Choroid plexus epithelial cell (primary cell): ENCODE data around the gene RGS10.

Source experiments
- DNase-seq: peaks from one replicate; pipeline ENCODE4 v3.0.0-alpha.2; 2010; ENCODE audit warnings: low read depth
- H3K4me3 ChIP-seq: 2 replicates; pipeline ENCODE4 v1.5.1; 2011; ENCODE audit warnings: low read depth, mild to moderate bottlenecking, control low read depth, low read length, moderate library complexity
- TF ChIP-seq, protein P1 (sequence below): conservative IDR thresholded peaks from 2 replicates; pipeline ENCODE4 v1.5.1; 2011; ENCODE audit warnings: low read depth, mild to moderate bottlenecking, control low read depth, inconsistent platforms, low read length, moderate library complexity

The RGS10 gene

DNA sequence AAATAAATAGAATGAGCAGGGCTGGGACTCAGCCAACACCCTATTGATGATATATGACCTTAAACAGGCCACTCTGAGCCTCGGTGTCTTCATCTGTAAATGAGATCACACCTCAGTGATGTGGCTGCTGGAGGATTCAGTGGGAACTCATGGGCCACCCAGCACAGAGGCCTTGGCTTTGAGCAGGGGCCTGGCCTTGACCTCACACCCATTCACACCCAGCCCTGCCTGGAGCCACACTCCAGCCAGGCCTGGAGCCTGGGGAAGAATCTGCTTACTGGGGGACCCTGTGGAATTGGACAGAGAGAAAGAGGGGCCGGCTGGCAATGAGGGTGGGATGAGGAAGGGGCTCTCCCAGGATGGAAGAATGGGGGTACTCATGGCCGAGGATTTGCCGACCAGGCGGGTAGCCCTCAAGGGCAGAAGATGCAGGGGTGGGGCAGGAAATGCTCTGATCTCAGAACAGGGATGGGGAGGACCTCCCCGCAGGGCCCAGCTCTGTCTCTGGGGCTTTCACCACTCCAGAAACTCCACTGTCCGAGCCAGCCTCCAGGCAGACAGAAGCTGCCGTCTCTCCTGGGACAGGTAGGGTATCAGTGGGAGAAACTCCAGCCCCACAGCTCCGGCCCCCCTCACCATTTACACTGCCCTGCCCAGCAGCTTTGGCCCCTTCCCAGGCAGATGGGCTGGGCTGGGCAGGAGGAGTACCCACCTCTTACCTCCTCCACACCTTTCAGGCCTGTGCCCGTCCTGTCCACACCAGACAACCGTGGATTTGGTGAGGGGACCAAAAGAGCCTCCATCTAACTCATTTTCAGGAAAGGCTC, 81.9 kb downstream of the RGS10 start:
- H3K4me3 ChIP-seq: no peak overlapping the region
- no peak for DNase-seq
- TF ChIP-seq, protein P1, sequence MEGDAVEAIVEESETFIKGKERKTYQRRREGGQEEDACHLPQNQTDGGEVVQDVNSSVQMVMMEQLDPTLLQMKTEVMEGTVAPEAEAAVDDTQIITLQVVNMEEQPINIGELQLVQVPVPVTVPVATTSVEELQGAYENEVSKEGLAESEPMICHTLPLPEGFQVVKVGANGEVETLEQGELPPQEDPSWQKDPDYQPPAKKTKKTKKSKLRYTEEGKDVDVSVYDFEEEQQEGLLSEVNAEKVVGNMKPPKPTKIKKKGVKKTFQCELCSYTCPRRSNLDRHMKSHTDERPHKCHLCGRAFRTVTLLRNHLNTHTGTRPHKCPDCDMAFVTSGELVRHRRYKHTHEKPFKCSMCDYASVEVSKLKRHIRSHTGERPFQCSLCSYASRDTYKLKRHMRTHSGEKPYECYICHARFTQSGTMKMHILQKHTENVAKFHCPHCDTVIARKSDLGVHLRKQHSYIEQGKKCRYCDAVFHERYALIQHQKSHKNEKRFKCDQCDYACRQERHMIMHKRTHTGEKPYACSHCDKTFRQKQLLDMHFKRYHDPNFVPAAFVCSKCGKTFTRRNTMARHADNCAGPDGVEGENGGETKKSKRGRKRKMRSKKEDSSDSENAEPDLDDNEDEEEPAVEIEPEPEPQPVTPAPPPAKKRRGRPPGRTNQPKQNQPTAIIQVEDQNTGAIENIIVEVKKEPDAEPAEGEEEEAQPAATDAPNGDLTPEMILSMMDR: no peak

DNA sequence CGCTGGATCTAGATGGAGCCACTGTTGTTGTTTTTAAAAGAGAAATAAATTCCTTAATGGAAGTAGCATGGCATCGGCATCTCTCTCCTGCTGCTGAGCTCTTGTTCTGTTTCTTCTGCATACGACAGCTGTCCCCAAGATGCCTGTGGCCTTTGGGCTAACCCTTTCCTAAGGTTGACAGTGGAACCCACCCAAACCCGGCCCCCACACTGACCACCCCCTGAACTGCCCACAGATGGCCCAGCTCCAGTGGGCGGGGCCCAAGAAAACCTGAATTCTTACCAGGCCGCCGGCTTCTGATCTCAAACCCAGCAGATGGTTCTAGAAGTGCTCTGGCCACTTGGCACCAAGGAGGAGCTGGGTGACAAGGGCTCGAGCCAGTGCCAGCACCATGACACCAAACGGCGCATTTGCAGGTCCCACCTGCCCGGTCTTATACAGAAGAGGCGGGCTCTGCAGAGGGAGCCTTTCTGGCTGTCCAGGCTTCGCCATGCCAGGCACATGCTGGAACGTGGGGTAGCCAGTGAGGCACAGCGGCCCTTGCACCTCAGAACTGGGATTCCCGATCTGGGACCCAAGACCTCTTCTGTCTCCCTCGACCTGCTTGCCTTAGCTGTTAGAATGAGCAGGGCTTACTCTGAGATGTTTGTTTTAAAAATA, 82.7 kb downstream of the RGS10 start:
- TF ChIP-seq, protein P1: no peak
- no peak for DNase-seq
- H3K4me3 ChIP-seq: no peak overlapping the region

DNA sequence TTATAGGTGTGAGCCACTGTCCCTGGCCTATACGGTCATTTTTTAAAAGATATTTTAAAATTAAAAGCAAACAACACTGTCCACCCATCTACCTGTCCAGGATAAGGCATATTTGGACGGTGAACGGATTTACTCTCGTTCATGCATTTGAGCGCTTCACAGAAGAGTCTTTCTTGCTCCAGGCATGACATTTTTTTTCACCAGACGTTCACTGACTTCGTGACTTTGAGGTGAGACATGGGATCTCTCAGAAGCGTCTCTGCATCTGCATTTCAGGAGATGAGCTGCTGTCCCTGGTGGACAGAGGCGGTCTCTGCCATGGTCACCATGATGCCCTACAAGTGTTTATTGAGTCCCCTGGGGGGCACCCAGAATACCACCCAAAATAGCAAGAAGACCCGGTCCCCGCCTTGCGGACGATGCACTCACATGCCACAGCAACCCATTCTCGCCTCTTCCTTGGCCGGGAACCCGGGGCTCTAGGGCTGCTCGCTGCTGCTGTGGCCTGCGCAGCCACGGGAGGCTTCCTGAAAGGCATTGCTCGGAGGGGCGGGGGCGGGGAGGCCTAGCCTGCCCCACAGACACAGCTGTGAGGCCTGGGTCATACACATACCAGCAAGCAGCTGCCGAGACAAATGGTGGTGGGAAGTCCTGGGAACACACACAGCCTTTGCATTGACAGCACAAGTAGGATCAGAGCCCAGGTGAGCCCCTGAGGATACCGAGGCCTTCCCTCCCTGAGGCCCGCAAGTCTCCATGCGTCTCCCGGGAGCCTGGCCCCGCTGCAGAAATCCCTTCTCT, 84.4 kb downstream of the RGS10 start:
- no peak overlapping the region for H3K4me3 ChIP-seq
- DNase-seq: no peak
- TF ChIP-seq, protein P1: no peak

DNA sequence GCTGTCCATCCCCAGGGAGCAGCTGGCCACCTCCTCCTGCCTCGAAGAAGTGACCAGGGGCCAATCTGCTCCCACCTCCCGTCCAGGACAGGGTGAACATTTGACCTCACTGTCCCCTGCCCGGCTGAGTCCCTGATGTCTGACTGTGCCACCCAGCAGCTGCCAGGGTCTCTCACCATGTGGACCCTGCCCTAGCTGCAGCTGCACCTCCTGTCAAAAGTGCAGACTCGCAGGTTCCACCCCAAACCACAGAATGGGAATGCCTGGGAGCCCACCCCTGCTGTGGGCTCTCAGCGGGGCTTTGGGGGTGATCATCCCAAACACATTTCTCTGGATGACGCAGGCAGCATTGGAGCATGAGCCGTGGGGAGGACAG, 86.1 kb downstream of the RGS10 start:
- H3K4me3 ChIP-seq: no peak overlapping the region
- TF ChIP-seq, protein P1: no peak
- no peak for DNase-seq

DNA sequence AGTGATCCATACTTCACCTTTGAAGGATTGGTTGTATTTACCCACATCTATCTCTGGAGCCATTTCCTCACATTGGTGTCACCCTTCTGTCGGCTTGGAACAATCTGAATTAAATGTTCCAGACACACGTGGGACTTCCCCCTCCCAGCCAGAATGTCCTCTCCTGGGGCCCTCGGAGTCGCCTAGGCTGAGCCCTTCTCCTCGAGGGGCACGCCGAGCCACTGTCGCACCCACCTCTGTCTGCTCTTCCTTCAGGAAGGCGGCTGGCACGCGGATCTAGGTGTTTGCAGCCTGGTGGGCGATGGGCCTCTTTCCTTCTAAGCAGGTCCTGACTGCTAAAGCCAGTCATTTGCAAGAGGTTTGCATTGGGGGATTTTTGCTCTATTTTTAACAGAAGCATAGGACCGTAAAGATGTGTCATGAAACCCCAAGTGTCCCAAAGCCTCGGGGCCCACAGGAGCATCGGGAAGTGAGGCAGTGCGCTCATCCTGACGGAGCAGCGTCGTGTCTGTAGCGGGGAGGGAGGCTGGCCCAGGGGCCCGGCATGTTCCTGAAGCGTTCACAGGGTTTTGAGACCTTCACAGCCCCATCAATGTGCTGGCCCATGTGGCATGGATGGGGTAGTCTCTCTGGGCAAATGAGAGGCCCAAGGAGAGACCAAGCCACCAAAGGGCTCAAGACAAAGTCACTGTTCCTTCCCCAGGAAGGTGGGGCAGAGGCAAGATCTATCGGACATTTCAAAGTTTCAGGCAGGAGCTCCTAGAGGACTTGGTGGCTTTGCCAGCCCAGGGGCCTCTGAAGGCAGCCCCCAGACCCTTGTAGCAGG, 86.7 kb downstream of the RGS10 start:
- DNase-seq: no peak
- TF ChIP-seq, protein P1: no peak
- no peak overlapping the region for H3K4me3 ChIP-seq

DNA sequence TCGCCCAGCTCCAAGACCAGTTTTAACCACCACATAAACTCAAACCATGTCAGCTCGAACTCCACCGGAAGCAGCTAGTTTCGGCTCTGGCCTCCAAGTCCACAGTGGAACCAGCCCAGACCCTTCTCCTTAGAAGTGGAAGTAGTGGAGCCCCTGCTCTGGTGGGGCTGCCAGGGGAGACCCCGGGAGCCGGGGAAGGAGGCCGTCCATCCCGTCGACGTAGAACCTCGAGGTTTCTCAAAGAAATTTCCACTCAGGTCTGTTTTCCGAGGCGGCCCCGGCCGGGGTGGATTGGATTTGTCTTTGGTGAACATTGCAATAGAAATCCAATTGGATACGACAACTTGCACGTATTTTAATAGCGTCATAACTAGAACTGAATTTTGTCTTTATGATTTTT, 87.5 kb downstream of the RGS10 start:
- TF ChIP-seq, protein P1: no peak
- no peak for DNase-seq
- H3K4me3 ChIP-seq: no peak overlapping the region
